ENCODE measurements around the gene DNM1L. TPM values are rescaled to one million over a fixed set of nuclear protein-coding genes. Genes with fewer than 3 reads are reported as not detected.

Gene DNM1L
- total and polyA plus RNA-seq, 2 of the 4 experiments (the other 2 are of a cell fraction): 44.8 to 70.1 TPM

DNA sequence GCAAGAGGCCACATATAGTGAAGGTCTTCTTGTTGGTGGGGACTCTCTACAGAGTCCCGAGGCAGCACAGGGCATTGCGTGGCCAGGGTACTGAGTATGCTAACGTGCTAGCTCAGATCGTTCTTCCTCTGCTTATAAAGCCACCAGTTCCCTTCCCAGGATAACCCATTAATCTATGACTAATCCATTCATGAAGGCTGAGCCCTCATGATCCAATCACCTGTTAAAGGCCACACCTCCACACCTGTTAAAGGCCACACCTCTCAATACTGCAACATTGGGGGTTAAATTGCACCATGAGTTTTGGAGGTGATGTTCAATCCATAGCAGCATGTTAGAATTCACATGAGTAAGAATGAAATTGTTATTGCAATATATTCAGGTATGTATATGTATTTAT lies 89.4 kb downstream of the DNM1L start:
- Histone ChIP-seq H3K4me2 (ENCODE audit: low read depth, low read length) (no peak overlapping the region), H3K4ac (ENCODE audit: low read depth, low read length) (no peak overlapping the region), H4K8ac (ENCODE audit: low read depth in 2 of 2, low read length in 2 of 2) (no peak overlapping the region), H3K18ac (ENCODE audit: low read depth, low read length) (no peak overlapping the region), H3K36me3 (ENCODE audit: control insufficient read depth, insufficient read depth, low read length) (no peaks in the 10 kb centered on the region), H3K27ac (ENCODE audit: insufficient read depth, low read length) (no peak overlapping the region), H2BK120ac (ENCODE audit: low read depth, low read length) (no peak overlapping the region), H2AFZ (replicated peaks; ENCODE audit: low read length, poor library complexity) (no peak overlapping the region), H4K5ac (ENCODE audit: low read depth, low read length) (no peak overlapping the region), H3K4me3 (ENCODE audit: insufficient read depth, low read depth, low read length) (no peak overlapping the region), H2BK5ac (ENCODE audit: low read depth, low read length, poor library complexity, severe bottlenecking) (no peak overlapping the region), H2BK15ac (ENCODE audit: low read depth, low read length) (no peak overlapping the region), H3K9me3 (ENCODE audit: control insufficient read depth, insufficient read depth, low read length) (no peaks in the 10 kb centered on the region), H3K23ac (ENCODE audit: low read depth, low read length) (no peak overlapping the region), H4K91ac (ENCODE audit: insufficient read depth, low read depth, low read length) (no peak overlapping the region), H4K20me1 (ENCODE audit: insufficient read depth, low read length) (no peaks in the 10 kb centered on the region), H3K14ac (replicated peaks; ENCODE audit: low read depth, low read length) (no peak overlapping the region), H2AK5ac (ENCODE audit: low read depth, low read length) (no peak overlapping the region), H3K9ac (ENCODE audit: low read depth, low read length) (no peak overlapping the region), H3K4me1 (ENCODE audit: control insufficient read depth, insufficient read depth, low read length) (no peaks in the 10 kb centered on the region), H3K56ac (ENCODE audit: extremely low read depth, insufficient read depth, low read length) (no peak overlapping the region), H3K79me1 (ENCODE audit: low read depth in 1 of 2, low read length in 2 of 2) (no peaks in the 10 kb centered on the region), H2AK9ac (replicated peaks; ENCODE audit: low read depth, low read length, poor library complexity) (no peak overlapping the region), H3K9me1 (ENCODE audit: insufficient read depth, low read length) (no peaks in the 10 kb centered on the region), H3K27me3 (ENCODE audit: control insufficient read depth, insufficient read depth, low read length) (no peaks in the 10 kb centered on the region), H2BK20ac (ENCODE audit: low read depth, low read length) (no peak overlapping the region)
- in situ Hi-C loops (cut with MboI; ENCODE audit: low sequenced_read_pairs): no loop called here
- no TSS peak for BruUV-seq (replicated peaks)
- ChIA-PET CTCF (no interaction called here), POLR2A (ENCODE audit: unreplicated experiment) (no interaction called here)
- ATAC-seq (ENCODE audit: low read depth): no peak
- intact Hi-C loops (cut with micrococcal nuclease): no loop called here
- no CpG with 5 or more reads among the region's 4 CpGs for WGBS, 2 experiments (ENCODE audit: extremely low coverage in 2 of 2, insufficient read length in 1 of 2)
- dilution Hi-C loops (cut with HindIII; ENCODE audit: low sequenced_read_pairs, unreplicated experiment): no loop called here
- no peak for TF ChIP-seq CHD1 (IDR thresholded peaks at IDR 0.05; ENCODE audit: low read depth, low read length)
- TF ChIP-seq BHLHE40 (IDR thresholded peaks at IDR 0.05; ENCODE audit: low read depth, low read length): no peak
- no peak for TF ChIP-seq RAD21 (IDR thresholded peaks at IDR 0.05; ENCODE audit: low read length)
- DNase-seq: no peak
